GM23338 (cell line): Measurements from ENCODE around the gene OR6B3. TPM values are rescaled to one million over a fixed set of nuclear protein-coding genes. Genes with fewer than 3 reads are reported as not detected.

ENCODE experiments used
- ATAC-seq: fragments of 200-7000 bp; cut with Tn5 transposase; 3 replicates; pipeline ENCODE4 v1.9.1; 2020
- DNase-seq: peaks from one replicate; pipeline ENCODE4 v3.0.0-alpha.2; 2015; ENCODE audit warnings: low spot score
- H2AFZ ChIP-seq: fragments of 200-600 bp; sonication (generic); 2 replicates; pipeline ENCODE4 v1.8.0; 2016; ENCODE audit warnings: antibody characterized with exemption, mild to moderate bottlenecking, moderate library complexity
- H3F3A ChIP-seq: fragments of 200-600 bp; sonication (generic); replicated peaks from 2 replicates; pipeline ENCODE4 v1.8.0; 2017; ENCODE audit warnings: antibody characterized with exemption, mixed run types, low read depth
- H3K27ac ChIP-seq: fragments of 200-600 bp; sonication (generic); 2 replicates; pipeline ENCODE4 v1.6.1; 2016; ENCODE audit warnings: low read depth
- H3K27me3 ChIP-seq: fragments of 200-600 bp; sonication (generic); 2 replicates; pipeline ENCODE4 v1.8.0; 2016; ENCODE audit warnings: mild to moderate bottlenecking, mixed run types, moderate library complexity; ENCODE audit not compliant: insufficient read depth
- H3K36me3 ChIP-seq: fragments of 200-600 bp; sonication (generic); 2 replicates; pipeline ENCODE4 v1.8.0; 2016; ENCODE audit warnings: mild to moderate bottlenecking; ENCODE audit not compliant: insufficient read depth
- H3K4me1 ChIP-seq: fragments of 200-600 bp; sonication (generic); 2 replicates; pipeline ENCODE4 v1.8.0; 2016; ENCODE audit warnings: mild to moderate bottlenecking, moderate library complexity; ENCODE audit not compliant: insufficient read depth
- H3K4me2 ChIP-seq: fragments of 200-600 bp; sonication (generic); 2 replicates; pipeline ENCODE4 v1.7.1; 2017; ENCODE audit warnings: mixed run types
- H3K4me3 ChIP-seq: fragments of 200-600 bp; sonication (generic); 2 replicates; pipeline ENCODE4 v1.6.1; 2016; ENCODE audit warnings: mixed run types
- H3K79me2 ChIP-seq: fragments of 200-600 bp; sonication (generic); replicated peaks from 2 replicates; pipeline ENCODE4 v1.8.0; 2017; ENCODE audit warnings: mild to moderate bottlenecking; ENCODE audit not compliant: insufficient read depth
- H3K9me2 ChIP-seq: fragments of 200-600 bp; sonication (generic); 2 replicates; pipeline ENCODE4 v1.8.0; 2017; ENCODE audit not compliant: insufficient read depth
- H4K20me1 ChIP-seq: fragments of 200-600 bp; sonication (generic); replicated peaks from 2 replicates; pipeline ENCODE4 v1.8.0; 2017; ENCODE audit warnings: mild to moderate bottlenecking; ENCODE audit not compliant: insufficient read depth
- H3K27ac Mint-ChIP-seq: 2 replicates; pipeline ENCODE4 v1.8.0; 2020; ENCODE audit warnings: inconsistent platforms, mild to moderate bottlenecking, moderate library complexity, mixed read lengths
- H3K27me3 Mint-ChIP-seq: 3 replicates; pipeline ENCODE4 v1.8.0; 2022; ENCODE audit warnings: low read depth, mild to moderate bottlenecking, moderate library complexity, mixed read lengths, inconsistent platforms; ENCODE audit not compliant: insufficient read depth, poor library complexity
- H3K36me3 Mint-ChIP-seq: 3 replicates; pipeline ENCODE4 v1.8.0; 2021; ENCODE audit warnings: low read depth, mild to moderate bottlenecking, inconsistent platforms, moderate library complexity, mixed read lengths
- H3K4me1 Mint-ChIP-seq: 3 replicates; pipeline ENCODE4 v1.8.0; 2020; ENCODE audit warnings: mild to moderate bottlenecking, inconsistent platforms, mixed read lengths
- H3K4me3 Mint-ChIP-seq: 3 replicates; pipeline ENCODE4 v1.8.0; 2021; ENCODE audit warnings: moderate library complexity, mild to moderate bottlenecking, inconsistent platforms, mixed read lengths
- H3K9me3 Mint-ChIP-seq: 3 replicates; pipeline ENCODE4 v1.8.0; 2020; ENCODE audit warnings: moderate library complexity, mild to moderate bottlenecking, inconsistent platforms, mixed read lengths
- CREB1 ChIP-seq: fragments of 250-450 bp; sonication (Bioruptor Pico); IDR thresholded peaks from 2 replicates; pipeline ENCODE4 v1.5.0; 2020; ENCODE audit warnings: low read depth, mild to moderate bottlenecking, moderate library complexity
- CTCF ChIP-seq, 2 experiments: fragments of 200-600 bp in 1 of 2; sonication (generic) in 1 of 2; conservative IDR thresholded peaks; 2 replicates each; pipeline versions ENCODE4 v1.5.1 to v1.6.1; 2016 to 2017; ENCODE audit warnings: antibody characterized with exemption in 2 of 2, low read depth in 2 of 2, mild to moderate bottlenecking in 2 of 2, moderate library complexity in 1 of 2
- ETS1 ChIP-seq: IDR thresholded peaks from 2 replicates; pipeline ENCODE4 v1.6.1; 2016; ENCODE audit warnings: antibody characterized with exemption
- EZH2 ChIP-seq: fragments of 200-600 bp; sonication (generic); IDR thresholded peaks from one replicate; pipeline ENCODE4 v1.8.0; 2017; ENCODE audit warnings: antibody characterized with exemption, mild to moderate bottlenecking, low read depth; ENCODE audit not compliant: unreplicated experiment
- JUNB ChIP-seq: IDR thresholded peaks from one replicate; pipeline ENCODE4 v1.6.1; 2016; ENCODE audit warnings: antibody characterized with exemption; ENCODE audit not compliant: unreplicated experiment
- NANOG ChIP-seq: IDR thresholded peaks from 2 replicates; pipeline ENCODE4 v1.6.1; 2016; ENCODE audit warnings: antibody characterized with exemption, borderline replicate concordance
- POLR2AphosphoS5 ChIP-seq: IDR thresholded peaks from 2 replicates; pipeline ENCODE4 v1.6.1; 2016; ENCODE audit warnings: antibody characterized with exemption, low read depth
- REST ChIP-seq: IDR thresholded peaks from one replicate; pipeline ENCODE4 v1.6.1; 2018; ENCODE audit warnings: antibody characterized with exemption; ENCODE audit not compliant: unreplicated experiment
- STAT1 ChIP-seq: IDR thresholded peaks from one replicate; pipeline ENCODE4 v1.6.1; 2016; ENCODE audit warnings: antibody characterized with exemption; ENCODE audit not compliant: unreplicated experiment
- ZNF114 ChIP-seq: fragments of 250-450 bp; sonication (Bioruptor Pico); IDR thresholded peaks from 2 replicates; pipeline ENCODE4 v1.5.0; 2020; ENCODE audit warnings: mild to moderate bottlenecking, moderate library complexity
- ZNF331 ChIP-seq: fragments of 250-450 bp; sonication (Bioruptor Pico); IDR thresholded peaks from 2 replicates; pipeline ENCODE4 v1.5.0; 2020; ENCODE audit warnings: low read depth, mild to moderate bottlenecking, moderate library complexity
- ZNF462 ChIP-seq: fragments of 250-450 bp; sonication (Bioruptor Pico); IDR thresholded peaks from 2 replicates; pipeline ENCODE4 v1.5.0; 2020; ENCODE audit warnings: mild to moderate bottlenecking, moderate library complexity
- polyA plus RNA-seq: library from polyadenylated mRNA; unstranded; fragments of >200 nt; fragmentation: Nextera tagmentation; extraction: Ambion mirVana; gene quantifications from 2 replicates; pipeline ENCODE4 v1.2.1, GENCODE V29; 2016
- total RNA-seq: library from RNA; depleted of rRNA; stranded (reverse); fragments of >200 nt; shearing (Covaris generic); gene quantifications from 2 replicates; pipeline ENCODE4 v1.2.3, GENCODE V29; 2014

The OR6B3 gene
- total and polyA plus RNA-seq, 2 experiments from 2014 or later, result not detected

- H3K79me2 ChIP-seq, result no peaks in the 10 kb centered on the region
- H3K27me3 ChIP-seq, result no peaks in the 10 kb centered on the region
- no peaks in the 10 kb centered on the region for H3K36me3 Mint-ChIP-seq
- no peaks in the 10 kb centered on the region for H3K9me3 Mint-ChIP-seq
- no peak overlapping the region for H3K27ac Mint-ChIP-seq
- H3K4me2 ChIP-seq, result no peak overlapping the region
- TF ChIP-seq NANOG (no peak), CTCF (conservative IDR thresholded peaks at IDR 0.05; ENCODE audit: low read depth in 2 of 2) (no peak), ZNF462 (CRISPR knock-in tag) (no peak), EZH2 (no peak), JUNB (no peak), ZNF114 (CRISPR knock-in tag) (no peak), POLR2AphosphoS5 (no peak), ETS1 (no peak), CREB1 (CRISPR knock-in tag) (no peak), STAT1 (no peak), REST (no peak), ZNF331 (CRISPR knock-in tag) (no peak)
- no peak overlapping the region for H3K4me3 ChIP-seq
- no peak overlapping the region for H3K4me3 Mint-ChIP-seq
- no peaks in the 10 kb centered on the region for H3K36me3 ChIP-seq
- no peaks in the 10 kb centered on the region for H3K9me2 ChIP-seq
- H2AFZ ChIP-seq, result no peak overlapping the region
- DNase-seq, result no peak
- no peaks in the 10 kb centered on the region for H4K20me1 ChIP-seq
- ATAC-seq, result no peak
- H3K4me1 ChIP-seq, result no peaks in the 10 kb centered on the region
- H3F3A ChIP-seq, result no peaks in the 10 kb centered on the region
- H3K27me3 Mint-ChIP-seq, result peaks cover 2% of the 10 kb centered on the region
- H3K27ac ChIP-seq, result no peak overlapping the region
- no peaks in the 10 kb centered on the region for H3K4me1 Mint-ChIP-seq
Observed at GRCh38 chr2:240042740-240043139, 10.6 kb downstream of the OR6B3 start.
